IPS-NIHi7 (cell line): ENCODE results near the gene ACOT7.
A peak's percentile ranks its signal among the peaks of the same experiment; 100 is the strongest.

Experiments used
- DNase-seq: peaks from one replicate; pipeline ENCODE4 v3.0.0; 2012; ENCODE audit warnings: mixed read lengths; ENCODE audit errors: extremely low spot score

The ACOT7 gene

DNA sequence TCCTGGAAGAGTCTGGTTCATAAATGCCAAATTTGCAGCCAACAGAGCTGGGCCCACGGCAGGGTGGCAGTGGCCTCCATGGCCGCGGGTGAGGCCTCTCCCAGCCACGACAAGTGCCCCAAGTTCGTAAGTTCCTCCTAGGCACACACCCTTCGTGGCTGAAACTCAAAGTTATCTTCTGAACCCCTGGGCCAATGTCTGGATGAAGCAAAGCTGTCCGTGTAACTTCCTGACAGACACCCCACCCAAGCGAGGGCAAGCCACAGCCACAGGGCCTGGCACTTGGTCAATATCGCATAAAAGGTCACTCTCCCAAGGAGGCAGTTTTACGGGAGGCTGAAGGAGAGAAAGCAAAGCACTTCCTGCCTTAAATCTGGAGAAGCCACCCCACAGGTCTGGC, 104.9 kb downstream of the ACOT7 start:
- no peak for DNase-seq

GRCh38 chr1:6288026-6288425, 105.5 kb downstream of the ACOT7 start:
- DNase-seq = no peak

DNA sequence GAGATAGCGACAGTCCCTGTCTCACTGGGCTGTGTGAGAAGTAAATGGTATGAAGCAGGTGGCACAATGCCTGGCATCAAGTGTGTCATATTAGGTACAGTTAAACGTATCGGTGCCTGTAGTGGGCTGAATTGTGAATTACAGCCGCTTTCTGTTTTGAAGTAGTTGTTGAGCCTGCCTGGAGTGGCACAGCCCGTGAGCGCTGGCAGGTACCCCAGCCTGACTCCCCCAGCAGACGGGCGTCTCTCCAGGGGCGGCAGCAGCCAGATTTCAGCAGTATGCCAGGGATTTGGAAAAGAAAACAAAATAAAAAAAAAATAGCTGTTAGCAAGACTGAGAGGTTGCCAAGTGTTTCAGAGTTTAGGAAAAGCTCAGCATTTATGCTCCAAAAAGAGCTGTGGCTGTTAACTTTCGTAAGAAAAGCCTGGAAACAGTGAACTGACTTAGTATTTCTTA, 106.1 kb downstream of the ACOT7 start:
- no peak for DNase-seq

GRCh38 chr1:6287029-6287428, 106.5 kb downstream of the ACOT7 start:
- DNase-seq = no peak

- no peak for DNase-seq
These were observed 107.3 kb downstream of the ACOT7 start for GRCh38 chr1:6286266-6286665.

DNA sequence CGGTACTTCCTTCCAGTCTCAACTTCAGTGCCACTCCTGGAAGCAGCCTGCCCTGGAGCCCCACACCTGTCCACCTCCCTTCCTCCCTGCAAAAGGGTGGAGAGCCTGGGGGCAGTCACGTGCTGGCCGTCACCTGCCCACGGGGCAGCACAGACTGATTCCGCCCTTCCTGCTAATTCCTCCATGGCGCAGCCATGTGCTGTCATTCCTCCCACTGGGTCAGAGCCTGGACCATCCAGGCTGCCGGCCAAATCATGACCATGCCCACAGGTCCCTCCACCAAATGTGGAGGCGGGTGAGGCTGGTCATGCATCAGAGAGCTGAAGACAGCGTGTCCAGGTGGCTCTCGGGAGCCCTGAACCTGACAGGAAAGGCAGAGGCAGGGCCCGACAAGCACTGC, 108.2 kb downstream of the ACOT7 start:
- no peak for DNase-seq

DNA sequence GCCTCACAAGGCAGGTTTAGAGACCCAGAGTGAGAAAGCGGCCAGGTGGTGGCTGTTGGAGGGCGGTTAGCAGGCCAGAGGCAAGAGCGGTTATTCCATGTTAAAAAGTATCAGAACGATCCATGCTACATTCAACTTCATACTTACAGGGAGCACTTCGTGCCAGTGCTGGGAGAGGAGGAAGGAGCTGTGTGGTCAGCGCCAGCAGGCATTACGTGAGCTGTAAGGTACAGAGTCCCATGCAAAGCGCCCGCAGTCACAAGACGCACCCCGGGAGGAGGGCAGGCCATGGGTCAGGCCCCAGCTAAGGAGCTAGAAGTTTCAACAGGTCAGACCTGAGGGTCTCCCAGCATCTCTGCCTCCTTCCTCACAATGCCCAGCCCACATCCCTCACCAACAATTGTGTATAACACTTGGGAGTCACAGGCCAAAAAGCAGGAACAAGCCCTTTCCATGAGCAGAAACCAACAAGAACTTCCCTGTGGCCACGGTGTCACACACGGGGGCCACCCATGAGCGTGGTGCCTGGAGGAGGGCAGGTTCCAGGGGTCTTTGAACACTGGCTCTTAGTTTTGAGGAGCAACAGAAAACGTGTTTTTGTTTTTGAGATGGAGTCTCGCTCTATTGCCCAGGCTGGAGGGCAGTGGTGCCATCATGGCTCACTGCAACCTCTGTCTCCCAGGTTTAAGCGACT, 110.8 kb downstream of the ACOT7 start:
- no peak for DNase-seq

DNA sequence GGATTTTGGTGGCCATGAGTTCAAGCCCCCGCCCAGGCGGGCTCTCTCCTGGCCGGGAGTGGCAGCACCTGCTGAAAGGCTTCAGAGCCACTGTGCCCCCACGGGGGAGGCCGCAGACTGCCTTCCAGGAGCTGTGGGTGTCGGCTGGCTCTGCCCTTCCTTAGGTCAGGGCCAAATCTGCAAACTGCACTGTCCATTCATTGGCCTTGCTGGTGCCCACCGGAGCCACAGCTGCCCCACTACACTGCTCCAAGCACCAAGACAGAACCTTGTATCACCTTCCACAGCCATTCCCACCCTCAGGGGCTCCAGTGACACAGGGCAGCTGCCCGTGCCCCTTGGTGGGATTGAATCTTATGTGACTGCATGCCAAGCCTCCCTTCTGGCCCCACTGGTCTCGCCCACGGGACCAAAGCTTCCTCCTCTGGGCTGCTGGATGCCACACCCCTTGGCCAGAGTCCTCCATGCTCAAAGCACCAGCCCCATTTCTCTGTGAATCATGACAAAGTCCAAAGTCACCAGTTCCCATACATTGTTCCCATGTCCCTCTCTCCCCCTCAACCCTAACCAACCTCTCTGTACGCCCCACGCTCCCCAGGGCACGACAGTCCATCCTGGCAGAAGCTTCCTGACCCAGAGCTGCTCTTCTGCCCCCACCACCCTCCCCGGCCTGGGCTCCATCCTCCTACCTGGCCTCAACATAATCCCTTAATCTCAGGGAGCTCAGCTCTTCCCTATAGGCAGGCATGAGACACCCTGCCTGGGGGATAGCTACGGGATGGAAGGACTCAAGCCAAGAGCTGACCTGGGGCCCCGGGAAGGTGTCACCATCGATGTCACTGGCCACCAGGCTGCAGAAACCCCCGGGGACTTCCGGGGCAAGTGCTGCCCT, 111.8 kb downstream of the ACOT7 start:
- no peak for DNase-seq

DNA sequence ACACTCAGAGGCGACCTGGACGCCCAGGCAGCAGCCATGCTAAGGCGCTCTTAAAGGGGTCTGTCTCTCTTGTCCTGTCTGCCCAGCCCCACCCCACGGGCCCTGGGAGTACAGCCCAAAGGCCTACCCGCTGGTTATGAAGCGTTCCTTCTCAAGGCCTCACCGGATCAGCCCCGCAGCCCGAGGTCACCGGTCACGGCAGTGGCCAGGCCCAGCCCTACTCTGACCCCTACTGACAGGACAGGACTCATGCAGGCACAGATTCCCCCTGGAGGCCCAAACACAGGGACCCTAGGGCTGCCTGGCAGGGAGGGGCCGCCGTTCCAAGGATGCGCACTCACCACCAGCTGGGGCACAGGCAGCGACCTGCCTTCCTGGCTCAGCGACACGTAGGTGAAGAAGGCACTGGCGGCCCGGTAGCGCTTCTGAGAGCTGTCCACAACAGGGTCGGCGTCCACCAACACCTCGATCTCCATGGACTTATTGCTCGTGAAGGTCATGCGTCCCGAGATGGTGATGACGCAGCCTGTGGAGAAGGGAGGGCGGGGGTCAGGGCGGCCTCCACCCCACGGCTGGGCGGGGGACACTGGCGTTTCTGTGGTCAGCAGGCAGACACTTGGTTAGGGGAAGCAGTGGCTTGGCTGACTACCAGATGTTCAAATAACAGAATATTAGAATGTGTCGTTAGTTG, 112.7 kb downstream of the ACOT7 start:
- DNase-seq = peak; percentile 89

DNA sequence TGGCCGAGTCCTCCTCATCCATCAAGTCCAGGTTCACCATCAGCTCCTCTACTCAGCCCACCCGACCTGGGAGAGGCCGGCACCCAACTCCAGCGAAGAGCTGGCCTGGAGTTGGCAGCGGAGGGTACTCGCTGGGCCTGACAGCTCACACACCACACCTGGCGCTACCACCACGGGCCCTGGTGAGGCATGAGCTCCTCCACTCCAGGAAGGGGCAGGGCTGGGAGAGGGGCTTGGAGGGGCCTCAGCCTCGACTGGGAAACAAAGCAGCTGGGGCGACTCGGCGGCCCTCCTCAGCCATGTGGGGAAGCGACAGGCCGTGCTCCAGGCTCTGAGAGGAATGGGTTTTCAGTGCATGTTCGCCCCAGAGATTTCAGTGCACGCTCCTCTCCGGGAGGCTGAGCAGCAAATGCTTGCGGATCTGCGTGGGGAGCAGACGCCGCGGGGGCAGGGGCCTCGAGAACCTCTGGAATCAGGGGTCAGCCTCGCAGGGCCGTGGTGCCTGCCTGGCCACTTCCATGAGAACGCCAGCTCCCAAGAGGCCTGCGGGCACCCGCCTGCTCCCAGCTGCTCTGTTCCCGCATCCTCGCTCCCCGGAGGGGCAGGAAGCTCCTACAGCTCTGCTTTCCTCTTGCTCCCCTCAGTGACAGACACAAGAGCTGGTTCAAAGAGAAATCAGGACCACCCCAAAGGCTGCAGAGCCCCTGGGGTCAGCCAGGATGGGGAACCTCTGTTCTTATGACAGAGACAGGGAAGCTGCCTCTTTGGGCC, 113.8 kb downstream of the ACOT7 start:
- no peak for DNase-seq

DNA sequence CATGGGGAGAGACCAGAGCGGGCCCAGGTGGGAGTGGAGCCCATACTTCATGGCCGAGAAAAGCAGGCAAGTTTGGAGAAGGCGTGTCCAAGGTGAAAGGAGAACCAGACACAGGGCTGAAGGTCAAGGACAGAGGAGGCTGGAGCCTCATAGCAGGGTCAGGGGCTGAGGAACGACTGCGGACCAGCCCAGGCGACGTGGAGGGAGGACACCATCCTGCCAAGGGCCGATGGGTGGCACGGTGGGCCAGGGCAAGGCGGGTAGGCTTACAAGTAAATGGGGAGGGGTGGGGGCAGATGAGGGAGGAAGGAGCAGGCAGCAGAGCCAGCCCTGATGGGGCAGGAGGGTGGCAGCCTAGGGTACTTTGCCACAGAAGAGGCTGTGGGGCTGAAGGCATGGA, 114.5 kb downstream of the ACOT7 start:
- no peak for DNase-seq

- DNase-seq = no peak
These were observed 115.3 kb downstream of the ACOT7 start for GRCh38 chr1:6278263-6278662.

DNA sequence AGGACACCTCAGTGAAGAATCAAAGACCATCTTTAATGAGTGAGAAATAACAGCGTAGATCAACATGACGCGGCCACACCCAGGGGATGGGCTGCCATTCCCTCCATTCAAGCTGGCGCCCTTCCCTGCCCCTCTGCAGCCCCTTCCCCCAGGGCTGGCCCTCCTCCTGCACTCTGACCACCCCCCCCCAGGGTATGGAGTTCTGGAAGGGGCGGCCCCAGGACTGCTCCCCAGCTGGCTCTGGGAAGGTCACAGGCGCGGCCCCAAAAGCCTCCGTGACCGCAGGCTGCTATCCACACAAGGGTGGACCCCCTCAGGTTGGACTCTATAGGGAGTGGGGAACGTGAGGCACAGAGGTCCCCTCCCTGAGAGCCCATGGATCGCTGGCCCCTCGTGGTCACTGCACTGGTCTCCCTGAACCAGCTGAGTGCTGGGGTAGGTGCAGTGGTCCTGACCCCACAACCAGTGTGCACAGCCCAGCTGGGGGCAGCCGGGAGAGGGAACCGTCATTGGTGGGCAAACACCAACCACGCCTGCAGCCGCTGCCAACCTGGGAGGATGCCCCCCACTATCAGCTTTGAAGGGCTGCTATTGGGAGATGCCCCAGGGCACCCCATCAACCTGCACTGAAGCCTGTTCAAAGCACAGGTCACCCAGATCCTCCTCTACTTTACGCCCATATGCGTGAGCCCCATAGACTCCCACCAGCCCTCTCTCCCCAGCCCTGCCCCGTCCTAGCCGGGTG, 116.6 kb downstream of the ACOT7 start:
- DNase-seq = no peak

GRCh38 chr1:6275826-6276782, 117.5 kb downstream of the ACOT7 start:
- DNase-seq = peak; percentile 41

- DNase-seq = no peak
These were observed 118.9 kb downstream of the ACOT7 start for GRCh38 chr1:6274622-6275139.

- DNase-seq = no peak
These were observed 119.5 kb downstream of the ACOT7 start for GRCh38 chr1:6274102-6274501.

- DNase-seq = peak; percentile 69
These were observed 120.1 kb downstream of the ACOT7 start for GRCh38 chr1:6273380-6273891.

- peak; percentile 50 for DNase-seq
These were observed 120.7 kb downstream of the ACOT7 start for GRCh38 chr1:6272868-6273267.

DNA sequence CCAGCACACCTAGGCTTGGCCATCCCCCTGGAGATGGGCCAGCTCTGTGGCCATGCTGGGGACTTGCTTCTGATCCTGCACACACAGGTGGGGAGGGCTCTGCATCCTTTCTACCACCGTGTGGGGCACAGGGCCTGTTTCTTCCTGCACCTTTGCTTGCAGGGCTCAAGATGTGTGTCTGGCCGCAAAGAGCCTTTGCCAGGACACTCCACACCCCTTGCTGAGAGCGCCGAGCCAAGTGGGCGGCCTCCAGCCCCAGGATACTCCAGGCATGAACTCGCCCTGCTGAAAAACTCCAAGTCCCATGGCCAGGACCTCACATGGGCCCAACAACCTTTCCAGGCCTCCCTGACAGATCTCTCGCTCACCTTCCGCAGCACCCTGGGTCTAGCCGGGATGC, 121.1 kb downstream of the ACOT7 start:
- DNase-seq = no peak
